ENCODE results near the gene USP13. TPM values are rescaled to one million over a fixed set of nuclear protein-coding genes. Genes with fewer than 3 reads are reported as not detected.

USP13 gene
- total RNA-seq, 4 donors from 2014 or later: 1.6 to 12.4 (median 5.7) TPM

- DNase-seq: no peak
- H3K4me3 ChIP-seq: no peak overlapping the region
- no peaks in the 10 kb centered on the region for H3K9me3 ChIP-seq
- H3K27me3 ChIP-seq: no peaks in the 10 kb centered on the region
- no peaks in the 10 kb centered on the region for H3K36me3 ChIP-seq
- H3K27ac ChIP-seq: no peak overlapping the region
- H3K4me1 ChIP-seq: no peaks in the 10 kb centered on the region
- TF ChIP-seq POLR2A (IDR thresholded peaks at IDR 0.05) (no peak), CTCF (IDR thresholded peaks at IDR 0.05) (no peak)
Observed at GRCh38 chr3:179703816-179704215, 51.0 kb downstream of the USP13 start.

DNA sequence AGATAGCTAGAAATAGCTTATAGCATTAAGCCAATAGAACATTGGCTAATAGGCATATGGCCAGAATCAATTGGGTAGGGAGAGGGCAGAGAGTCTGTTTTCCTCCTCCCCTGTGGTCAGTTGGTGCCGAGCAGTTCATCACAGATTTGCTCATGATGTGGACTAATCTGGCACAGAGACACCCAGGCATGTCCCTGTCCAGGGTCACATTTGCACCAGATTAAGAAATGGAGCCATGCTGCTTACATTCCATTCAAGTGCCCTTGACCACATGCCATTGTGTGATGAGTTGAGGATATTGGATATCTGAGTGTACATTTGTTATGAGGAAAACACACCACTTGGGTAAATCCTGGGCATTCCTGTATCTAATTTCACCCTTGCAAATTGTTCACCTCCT lies 53.4 kb downstream of the USP13 start:
- H3K27me3 ChIP-seq: no peaks in the 10 kb centered on the region
- no peak for DNase-seq
- TF ChIP-seq POLR2A (IDR thresholded peaks at IDR 0.05) (no peak), CTCF (IDR thresholded peaks at IDR 0.05) (no peak)
- H3K4me1 ChIP-seq: no peaks in the 10 kb centered on the region
- H3K9me3 ChIP-seq: no peaks in the 10 kb centered on the region
- no peak overlapping the region for H3K27ac ChIP-seq
- H3K36me3 ChIP-seq: no peaks in the 10 kb centered on the region
- H3K4me3 ChIP-seq: no peak overlapping the region

- no peaks in the 10 kb centered on the region for H3K4me1 ChIP-seq
- no peak overlapping the region for H3K27ac ChIP-seq
- TF ChIP-seq POLR2A (IDR thresholded peaks at IDR 0.05) (no peak), CTCF (IDR thresholded peaks at IDR 0.05) (no peak)
- no peak overlapping the region for H3K4me3 ChIP-seq
- no peaks in the 10 kb centered on the region for H3K9me3 ChIP-seq
- H3K27me3 ChIP-seq: no peaks in the 10 kb centered on the region
- DNase-seq: no peak
- H3K36me3 ChIP-seq: no peaks in the 10 kb centered on the region
Observed at GRCh38 chr3:179710079-179710478, 57.2 kb downstream of the USP13 start.

DNA sequence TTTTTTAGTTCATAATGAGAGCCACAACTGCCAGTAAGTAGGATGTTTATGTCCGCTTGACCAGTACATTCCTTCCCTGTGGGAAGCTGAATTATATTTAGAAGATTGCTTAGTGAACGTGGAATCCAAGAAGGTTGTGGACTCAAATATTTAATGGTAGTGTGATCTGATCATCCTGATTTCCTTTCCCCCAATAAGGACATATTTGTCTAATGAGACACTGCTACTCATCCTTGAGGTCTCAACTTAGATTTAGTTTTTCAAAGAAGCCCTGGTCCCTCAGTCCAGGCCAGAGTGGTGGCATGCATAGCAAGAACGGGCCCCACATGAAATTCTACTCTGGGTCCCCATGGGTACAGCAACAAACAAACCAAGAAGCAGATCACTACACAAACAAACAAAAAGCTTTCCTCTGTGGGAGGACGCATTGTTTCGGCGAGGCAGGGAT lies 60.8 kb downstream of the USP13 start:
- Histone ChIP-seq H3K27ac (no peak overlapping the region), H3K9me3 (no peaks in the 10 kb centered on the region), H3K36me3 (no peaks in the 10 kb centered on the region), H3K4me1 (no peaks in the 10 kb centered on the region), H3K27me3 (no peaks in the 10 kb centered on the region), H3K4me3 (no peak overlapping the region)
- TF ChIP-seq POLR2A (IDR thresholded peaks at IDR 0.05) (no peak), CTCF (IDR thresholded peaks at IDR 0.05) (no peak)
- no peak for DNase-seq

DNA sequence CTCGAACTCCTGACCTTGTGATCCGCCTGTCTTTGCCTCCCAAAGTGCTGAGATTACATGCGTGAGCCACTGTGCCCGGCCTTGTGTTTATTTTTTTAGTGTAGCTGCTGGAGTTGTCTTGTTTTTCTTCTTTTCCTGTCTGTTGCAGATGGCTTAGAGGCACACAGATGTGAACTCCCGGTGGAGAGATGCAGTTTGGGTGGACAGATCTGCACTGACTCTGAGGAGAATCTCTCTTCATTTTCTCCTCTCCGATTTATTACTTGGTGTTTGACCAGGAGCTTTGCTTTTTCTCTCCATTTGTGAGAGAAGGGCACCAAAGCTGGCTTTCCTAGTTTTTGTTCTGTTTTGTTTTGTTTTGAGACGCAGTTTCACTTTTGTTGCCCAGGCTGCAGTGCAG lies 62.7 kb downstream of the USP13 start:
- DNase-seq: no peak
- H3K27ac ChIP-seq: no peak overlapping the region
- TF ChIP-seq CTCF (IDR thresholded peaks at IDR 0.05): no peak
- no peak for TF ChIP-seq POLR2A (IDR thresholded peaks at IDR 0.05)
- no peak overlapping the region for H3K4me3 ChIP-seq
- H3K4me1 ChIP-seq: no peaks in the 10 kb centered on the region
- no peaks in the 10 kb centered on the region for H3K27me3 ChIP-seq
- no peaks in the 10 kb centered on the region for H3K9me3 ChIP-seq
- H3K36me3 ChIP-seq: no peaks in the 10 kb centered on the region

DNA sequence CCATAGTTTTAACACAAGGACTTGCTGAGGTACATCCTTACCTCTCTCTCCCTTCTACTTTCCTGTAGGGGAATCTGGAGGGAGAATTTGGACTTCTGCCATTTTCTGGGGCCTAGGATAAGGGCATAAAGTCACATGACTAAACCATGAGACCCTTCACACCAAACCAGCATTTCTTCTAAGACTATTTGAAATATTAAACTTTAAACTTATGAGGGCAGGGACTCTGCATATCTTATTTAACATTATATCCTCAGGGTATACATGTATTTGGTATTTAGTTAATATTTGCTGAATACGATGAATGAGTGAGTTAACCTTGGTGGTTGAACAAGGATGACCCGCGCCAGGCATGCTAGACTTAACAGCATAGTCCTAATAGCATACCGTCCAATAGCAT lies 63.4 kb downstream of the USP13 start:
- Histone ChIP-seq H3K4me1 (no peaks in the 10 kb centered on the region), H3K9me3 (no peaks in the 10 kb centered on the region)
- TF ChIP-seq CTCF (IDR thresholded peaks at IDR 0.05): no peak
- no peak for TF ChIP-seq POLR2A (IDR thresholded peaks at IDR 0.05)

More for the DNA sequence above, 63.4 kb downstream of the USP13 start:
- Histone ChIP-seq H3K36me3 (no peaks in the 10 kb centered on the region), H3K27ac (no peak overlapping the region), H3K4me3 (no peak overlapping the region), H3K27me3 (no peaks in the 10 kb centered on the region)
- no peak for DNase-seq

Data from Peyer's patch (tissue), 4 donors.